NCI-H748 treated with DMSO at 0.1 percent for 48 hours (cell line): Measurements from ENCODE around the gene NGB.
A peak's percentile ranks its signal among the peaks of the same experiment; 100 is the strongest.
"Not testable (repeated sequence)": the region's sequence is repeated elsewhere in the genome, so short reads cannot be mapped to it uniquely, and the experiment has no call there.

Experiments used
- DNase-seq: peaks from one replicate; lab custom pipeline; 2025; lab: John Stamatoyannopoulos, UW

The NGB gene, protein sequence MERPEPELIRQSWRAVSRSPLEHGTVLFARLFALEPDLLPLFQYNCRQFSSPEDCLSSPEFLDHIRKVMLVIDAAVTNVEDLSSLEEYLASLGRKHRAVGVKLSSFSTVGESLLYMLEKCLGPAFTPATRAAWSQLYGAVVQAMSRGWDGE

DNA sequence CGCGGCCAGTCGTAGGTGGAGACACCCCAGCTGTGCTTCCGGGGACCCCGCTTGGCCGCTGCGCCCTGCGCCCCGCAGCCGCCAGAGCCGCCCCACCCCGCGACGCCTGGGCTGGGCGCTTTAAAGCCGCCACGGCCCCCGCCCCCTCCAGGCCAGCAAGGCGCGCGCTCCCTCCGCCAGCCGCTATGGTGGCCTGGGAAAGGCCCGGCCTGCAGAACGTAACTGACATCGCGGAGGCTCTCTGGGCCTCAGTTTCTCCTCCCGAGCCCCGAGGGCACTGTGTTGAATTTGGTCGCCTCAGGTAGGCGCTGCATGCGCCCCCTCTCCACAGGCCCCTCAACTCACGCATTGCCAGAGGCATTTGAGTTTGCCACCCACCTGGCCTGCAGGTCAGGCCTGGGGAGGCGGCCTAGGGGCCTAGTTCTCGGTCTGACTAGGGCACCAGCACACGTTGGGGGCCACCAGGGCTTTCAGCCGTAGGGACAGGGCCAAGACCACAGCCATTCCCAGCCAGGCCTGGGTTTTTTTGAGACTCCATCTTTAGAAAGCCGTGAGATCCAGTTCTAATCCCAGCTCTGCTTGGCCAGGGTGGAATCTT, at the start of gene NGB:
TSS of gene NGB (minus strand) at position 94 of the 598 bp plus-strand sequence. CDS start 269 bp downstream, outside the sequence.
- DNase-seq = no peak

- DNase-seq = peak; percentile 77
Measured at GRCh38 chr14:77320238-77320935, 49.4 kb upstream of the NGB start, which contains the start of gene POMT2. POMT2 (minus strand) TSS chr14:77320883; CDS start chr14:77320681, 202 bp downstream.

- no peak for DNase-seq
Measured at GRCh38 chr14:77319422-77319821, 48.4 kb upstream of the NGB start.

- not testable (repeated sequence) for DNase-seq
Measured at GRCh38 chr14:77318756-77319155, 47.8 kb upstream of the NGB start.

GRCh38 chr14:77318006-77318553, 47.1 kb upstream of the NGB start:
- no peak for DNase-seq

DNA sequence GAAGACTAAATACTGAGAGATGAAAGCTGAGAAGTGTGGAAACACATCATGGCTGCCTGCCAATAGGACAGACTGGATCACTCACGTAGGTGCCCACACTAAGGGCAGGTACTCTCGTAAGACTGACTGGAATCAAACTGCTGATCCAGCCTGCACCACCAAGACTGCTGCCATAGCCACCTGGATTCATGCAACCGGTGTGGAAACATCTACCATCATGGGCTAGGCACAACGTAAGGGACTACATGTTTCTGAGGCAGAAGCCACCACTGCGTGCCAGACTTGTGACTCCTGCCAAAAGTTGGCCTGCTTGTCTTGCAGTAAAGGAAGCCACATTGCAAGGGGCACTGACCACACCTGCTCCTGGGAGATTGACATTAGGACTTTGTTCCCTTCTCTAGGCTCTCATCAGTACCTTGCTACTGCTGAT, 45.9 kb upstream of the NGB start:
- DNase-seq = no peak

DNA sequence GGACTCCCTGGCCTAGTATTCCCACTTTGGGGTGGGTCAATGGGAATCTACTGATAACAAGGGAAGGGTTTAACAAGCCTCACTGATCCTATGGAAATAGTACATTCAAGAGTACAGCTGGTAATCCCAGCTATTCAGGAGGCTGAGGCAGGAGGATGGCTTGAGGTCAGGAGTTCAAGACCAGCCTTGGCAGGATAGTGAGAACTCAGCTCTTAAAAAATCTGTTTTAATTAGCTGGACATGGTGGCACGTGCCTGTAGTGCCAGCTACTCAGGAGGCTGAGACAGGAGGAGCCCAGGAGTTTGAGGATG, 45.1 kb upstream of the NGB start:
- no peak for DNase-seq

DNA sequence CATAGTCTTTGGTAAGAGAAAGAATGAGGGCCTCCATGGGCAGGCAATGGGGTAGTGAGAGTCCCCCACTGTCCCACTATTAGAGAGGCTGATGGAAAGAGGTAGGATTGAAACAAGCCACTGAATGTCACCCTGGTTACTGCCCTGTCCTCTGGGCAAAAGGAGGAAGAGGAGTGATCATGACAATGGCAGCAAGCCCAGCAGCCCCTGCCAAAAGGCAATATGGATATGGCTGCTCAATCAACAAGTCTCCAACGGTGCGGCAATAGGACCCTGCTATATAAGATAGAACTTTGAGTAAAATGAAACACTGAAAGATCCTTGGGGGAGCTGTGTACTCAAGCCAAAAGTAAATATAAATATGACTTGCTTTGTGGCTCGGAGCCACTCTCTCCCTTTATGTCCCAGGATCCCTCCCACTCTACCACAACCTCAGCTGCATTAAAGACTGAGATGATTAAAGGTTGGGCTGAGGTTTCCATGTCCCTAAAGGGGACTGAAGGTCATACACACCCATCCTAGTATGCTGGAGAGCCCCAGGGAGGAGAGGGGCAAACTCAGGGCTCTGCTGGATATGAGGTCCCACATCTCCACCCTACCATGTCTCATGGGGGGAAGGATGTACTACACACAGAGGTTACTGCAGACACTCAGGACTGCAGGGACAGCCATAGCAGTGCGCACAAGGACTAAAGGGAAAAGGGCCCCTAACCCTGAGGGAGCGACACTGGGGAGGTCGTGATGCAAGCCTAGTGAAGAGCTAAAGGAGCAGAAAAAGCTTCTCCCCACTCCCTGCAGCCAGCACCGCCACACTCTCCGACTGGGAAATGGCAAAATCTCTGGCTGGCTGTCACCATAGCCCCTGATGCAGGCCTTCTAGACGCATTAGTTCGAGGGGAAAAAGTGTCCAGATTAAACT, 43.8 kb upstream of the NGB start:
- DNase-seq = no peak

- DNase-seq = no peak
Measured at GRCh38 chr14:77314043-77314442, 43.0 kb upstream of the NGB start.

DNA sequence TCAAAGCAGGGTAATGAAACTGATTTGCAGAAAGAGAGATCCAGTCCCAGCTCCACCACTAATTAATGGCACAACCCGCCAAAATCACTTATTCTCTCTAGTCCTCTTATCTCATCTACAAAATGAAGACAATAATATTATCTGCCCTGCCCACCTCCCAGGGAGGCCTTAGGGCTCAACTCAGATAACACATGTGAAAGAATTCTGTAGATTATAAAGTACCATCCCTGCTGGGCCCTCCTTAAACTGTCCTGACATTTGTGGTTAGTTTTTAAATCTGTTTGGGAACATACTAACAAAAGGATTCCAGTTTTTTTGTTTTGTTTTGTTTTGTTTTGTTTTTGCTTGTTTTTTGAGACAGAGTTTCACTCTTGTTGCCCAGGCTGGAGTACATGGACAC, 42.4 kb upstream of the NGB start:
- DNase-seq = no peak

DNA sequence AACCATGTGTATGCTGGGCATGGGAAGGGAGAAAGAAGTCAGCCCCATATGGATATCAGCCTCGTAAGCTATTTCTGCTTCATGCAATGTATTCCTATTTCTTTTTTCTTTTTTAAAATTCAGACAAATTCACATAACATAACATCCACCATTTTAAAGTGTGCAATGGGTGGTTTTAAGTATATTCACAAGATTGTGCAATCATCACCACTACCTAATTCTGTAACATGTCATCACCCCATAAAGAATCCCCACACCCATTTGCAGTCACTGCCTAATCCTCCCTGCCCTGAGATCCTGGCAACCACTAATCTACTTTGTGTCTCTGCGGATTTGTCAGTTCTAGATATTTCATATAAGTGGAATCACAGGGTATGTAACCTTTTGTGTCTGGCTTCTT, 40.2 kb upstream of the NGB start:
- no peak for DNase-seq

GRCh38 chr14:77310026-77310425, 39.0 kb upstream of the NGB start:
- no peak for DNase-seq

DNA sequence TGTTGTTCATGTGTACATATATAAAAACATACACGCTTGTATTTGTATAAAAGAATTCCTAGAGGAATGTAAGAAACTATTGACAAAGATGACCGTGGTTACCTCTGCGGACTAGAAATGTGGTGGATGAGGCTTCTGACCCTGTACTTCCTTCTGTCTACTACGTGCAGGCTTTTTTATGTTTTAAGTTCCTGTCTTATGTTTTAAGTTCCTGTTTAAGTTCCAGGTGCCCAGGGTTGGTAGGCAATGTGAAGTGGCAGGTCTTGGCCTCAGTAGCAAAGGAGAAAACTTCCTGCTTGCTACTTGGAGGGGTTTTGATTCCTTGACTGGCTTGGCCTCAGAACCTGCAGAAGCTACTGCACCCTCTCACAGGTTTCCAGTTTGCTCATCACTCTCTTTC, 38.1 kb upstream of the NGB start:
- DNase-seq = no peak

DNA sequence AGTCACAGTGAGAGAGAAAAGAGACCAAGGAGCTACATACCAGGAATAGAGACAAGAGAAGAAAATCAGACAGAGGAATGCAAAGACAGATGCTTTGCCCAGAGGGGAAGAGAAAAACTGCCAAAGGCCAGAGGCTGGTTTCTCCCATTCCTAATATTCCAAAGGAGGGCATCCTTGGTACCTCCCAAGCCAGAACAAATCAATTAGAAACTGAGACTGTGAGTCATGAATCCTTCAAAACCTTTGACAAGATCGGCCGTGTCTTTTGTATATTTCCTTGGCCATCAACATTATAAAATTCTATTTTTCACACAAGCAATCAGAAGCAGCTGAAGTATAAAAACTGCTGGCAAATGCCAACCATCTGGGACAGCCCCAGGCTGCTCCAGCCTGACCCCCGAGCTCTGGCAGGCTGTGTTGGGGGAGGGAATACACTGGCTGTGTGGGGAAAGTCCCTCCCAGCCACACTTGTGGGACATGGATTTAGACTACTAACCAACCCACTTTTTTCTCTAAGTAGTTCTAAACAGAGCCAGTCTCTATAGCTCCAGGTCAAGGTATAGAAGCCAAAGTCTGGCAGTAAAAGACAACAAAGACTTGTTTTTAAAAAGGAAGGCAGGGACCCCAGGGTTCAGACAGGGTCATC, 36.0 kb upstream of the NGB start:
- DNase-seq = no peak

GRCh38 chr14:77306416-77306815, 35.4 kb upstream of the NGB start:
- no peak for DNase-seq

GRCh38 chr14:77305696-77306095, 34.7 kb upstream of the NGB start:
- DNase-seq = no peak

GRCh38 chr14:77303417-77304156, 32.6 kb upstream of the NGB start:
- DNase-seq = no peak

GRCh38 chr14:77302926-77303325, 31.9 kb upstream of the NGB start:
- no peak for DNase-seq

GRCh38 chr14:77301103-77301502, 30.1 kb upstream of the NGB start:
- DNase-seq = no peak

DNA sequence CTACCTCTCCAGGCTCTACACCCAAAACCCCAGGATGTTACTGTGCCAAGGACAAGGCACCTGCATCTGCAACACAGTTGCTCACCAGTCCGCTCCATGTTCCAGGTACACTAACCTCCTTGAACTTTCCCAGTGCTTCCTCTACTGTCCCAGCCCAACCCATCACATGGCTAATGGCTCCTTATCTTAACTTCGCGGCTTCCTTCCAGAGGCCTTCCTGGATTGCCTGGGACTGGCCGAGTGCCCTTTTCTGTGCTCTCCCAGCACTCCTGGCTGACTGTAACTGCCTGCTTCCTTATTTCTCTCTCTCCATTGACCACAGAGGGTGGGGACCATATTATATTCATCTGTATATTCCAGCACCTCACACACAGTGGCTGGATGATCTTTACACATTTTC, 28.8 kb upstream of the NGB start:
- no peak for DNase-seq

GRCh38 chr14:77296906-77297305, 25.9 kb upstream of the NGB start:
- DNase-seq = no peak
